K562 (cell line): Measurements from ENCODE around the gene NT5C2. TPM values are rescaled to one million over a fixed set of nuclear protein-coding genes. Genes with fewer than 3 reads are reported as not detected.

Experiments
- BACH1 ChIP-seq: fragments of 200-800 bp; sonication (Bioruptor generic); IDR thresholded peaks from 2 replicates; pipeline ENCODE4 v1.6.1; 2016; ENCODE audit warnings: missing genetic modification characterization, missing compliant biosample characterization
- CBX3 ChIP-seq, 2 experiments: IDR thresholded peaks; 1 replicate in 1 of 2; 2 replicates in 1 of 2; pipeline ENCODE4 v1.6.1; 2012; ENCODE audit warnings: inconsistent platforms in 2 of 2, low read length in 2 of 2, borderline replicate concordance in 1 of 2, control low read depth in 1 of 2
- CTCFL ChIP-seq: IDR thresholded peaks from 2 replicates; pipeline ENCODE4 v1.6.1; 2011; ENCODE audit warnings: borderline replicate concordance, low read depth, mild to moderate bottlenecking, moderate library complexity, low read length; ENCODE audit not compliant: insufficient read depth, poor library complexity, severe bottlenecking
- EP300 ChIP-seq: IDR thresholded peaks from 2 replicates; pipeline ENCODE4 v1.6.1; 2012; ENCODE audit warnings: low read length, improper control_type of control experiment
- ETS2 ChIP-seq: IDR thresholded peaks from 2 replicates; pipeline ENCODE4 v1.6.1; 2016; ENCODE audit warnings: borderline replicate concordance, missing genetic modification characterization, mild to moderate bottlenecking, moderate library complexity, missing compliant biosample characterization; ENCODE audit not compliant: poor library complexity, severe bottlenecking
- EWSR1 ChIP-seq: fragments of 450-650 bp; IDR thresholded peaks from 2 replicates; pipeline ENCODE4 v1.6.1; 2018; ENCODE audit warnings: borderline replicate concordance, mild to moderate bottlenecking, low read depth, moderate library complexity; ENCODE audit not compliant: partially characterized antibody
- FOXA1 ChIP-seq: fragments of 450-650 bp; IDR thresholded peaks from 2 replicates; pipeline ENCODE4 v1.6.1; 2016; ENCODE audit warnings: mild to moderate bottlenecking, borderline replicate concordance
- GATA2 ChIP-seq: sonication (generic); formaldehyde crosslinking; IDR thresholded peaks from 2 replicates; pipeline ENCODE4 v1.4.0; 2020; ENCODE audit warnings: mild to moderate bottlenecking, missing genetic modification reagents
- HDAC6 ChIP-seq: IDR thresholded peaks from 2 replicates; pipeline ENCODE4 v1.6.1; 2012; ENCODE audit warnings: low read depth, mild to moderate bottlenecking, control low read depth, inconsistent platforms, low read length, moderate library complexity
- IFI16 ChIP-seq: fragments of 250-450 bp; sonication (Bioruptor Pico); IDR thresholded peaks from 2 replicates; pipeline ENCODE4 v2.1.2; 2022; ENCODE audit warnings: mild to moderate bottlenecking, inconsistent platforms
- MAFK ChIP-seq: IDR thresholded peaks from 2 replicates; pipeline ENCODE4 v1.6.1; 2011; ENCODE audit warnings: low read length, improper control_type of control experiment
- NFE2 ChIP-seq: IDR thresholded peaks from 2 replicates; pipeline ENCODE4 v1.6.1; 2014; ENCODE audit warnings: antibody characterized with exemption, low read depth
- NONO ChIP-seq, 2 experiments: fragments of 200-400 bp in 1 of 2; fragments of 450-650 bp in 1 of 2; formaldehyde crosslinking in 1 of 2; IDR thresholded peaks; 2 replicates each; pipeline ENCODE4 v1.6.1; 2017; ENCODE audit warnings: low read depth in 2 of 2, mild to moderate bottlenecking in 2 of 2, moderate library complexity in 2 of 2, low read length in 1 of 2
- NR4A1 ChIP-seq, 2 experiments: fragments of 250-450 bp in 1 of 2; fragments of 450-650 bp in 1 of 2; sonication (Bioruptor Pico) in 1 of 2; IDR thresholded peaks; 2 replicates each; pipeline versions ENCODE4 v1.4.0 to v1.6.1; 2016 to 2020; ENCODE audit warnings: mild to moderate bottlenecking in 2 of 2, missing compliant biosample characterization in 1 of 2, missing genetic modification characterization in 1 of 2, moderate library complexity in 1 of 2
- PCBP1 ChIP-seq: fragments of 200-400 bp; formaldehyde crosslinking; IDR thresholded peaks from 2 replicates; pipeline ENCODE4 v1.6.1; 2018; ENCODE audit warnings: mild to moderate bottlenecking, low read depth, low read length; ENCODE audit not compliant: poor library complexity, severe bottlenecking
- PHTF2 ChIP-seq: fragments of 250-450 bp; sonication (Bioruptor Pico); IDR thresholded peaks from 2 replicates; pipeline ENCODE4 v1.5.0; 2021; ENCODE audit warnings: mild to moderate bottlenecking
- SRF ChIP-seq, 2 experiments: fragments of 250-450, 450-650 bp in 1 of 2; sonication (Bioruptor Pico) in 1 of 2; sonication (generic) in 1 of 2; formaldehyde crosslinking; IDR thresholded peaks; 2 replicates each; pipeline versions ENCODE4 v1.5.0 to v1.5.1; 2020 to 2022; ENCODE audit warnings: mild to moderate bottlenecking in 1 of 2, missing genetic modification reagents in 1 of 2
- ZBTB7A ChIP-seq: IDR thresholded peaks from 2 replicates; pipeline ENCODE4 v1.6.1; 2011; ENCODE audit warnings: low read depth, mild to moderate bottlenecking, low read length, moderate library complexity, borderline replicate concordance; ENCODE audit not compliant: control insufficient read depth
- ZKSCAN1 ChIP-seq: fragments of 150-350 bp; IDR thresholded peaks from 2 replicates; pipeline ENCODE4 v1.6.1; 2016; ENCODE audit warnings: low read depth, low read length
- ZNF277 ChIP-seq: fragments of 250-450 bp; sonication (Bioruptor Pico); IDR thresholded peaks from 2 replicates; pipeline ENCODE4 v1.8.0; 2022; ENCODE audit warnings: inconsistent platforms, mild to moderate bottlenecking, moderate library complexity, borderline replicate concordance
- ZNF511 ChIP-seq: sonication (generic); formaldehyde crosslinking; IDR thresholded peaks from 2 replicates; pipeline ENCODE4 v1.8.0; 2022; ENCODE audit warnings: mild to moderate bottlenecking, missing genetic modification reagents
- ZNF740 ChIP-seq, 3 experiments: fragments of 200-800 bp in 1 of 3; sonication (Bioruptor generic) in 1 of 3; sonication (generic) in 1 of 3; formaldehyde crosslinking in 1 of 3; IDR thresholded peaks; 2 replicates each; pipeline versions ENCODE4 v1.6.1 to v1.8.0; 2016 to 2022; ENCODE audit warnings: mild to moderate bottlenecking in 2 of 3, missing compliant biosample characterization in 2 of 3, missing genetic modification characterization in 2 of 3, missing genetic modification reagents in 1 of 3
- polyA plus RNA-seq, 8 experiments: library from polyadenylated mRNA; depleted of rRNA in 4 of 8; stranded (reverse) in 5 of 8; unstranded in 3 of 8; fragments of >200 nt; fragmentation: Nextera tagmentation in 2 of 8; fragmentation: Illumina TruSeq in 1 of 8; extraction: Ambion mirVana in 2 of 8; extraction: Trizol in 1 of 8; gene quantifications; 2 replicates each; pipeline versions ENCODE4 v1.2.1 to v1.2.3, GENCODE V29; 2011 to 2014; ENCODE audit warnings: inconsistent platforms in 1 of 8, missing spikeins in 1 of 8
- total RNA-seq, 7 experiments: library from RNA; depleted of rRNA in 6 of 7; stranded (reverse); fragments of >200 nt in 6 of 7; fragmentation: Illumina TruSeq in 2 of 7; extraction: Trizol in 2 of 7; gene quantifications; 2 replicates each; pipeline versions ENCODE4 v1.2.1 to v1.2.3, GENCODE V29; 2011 to 2021; ENCODE audit warnings: low replicate concordance in 1 of 7

The NT5C2 gene
- total and polyA plus RNA-seq, 9 of the 15 experiments (the other 6 are each of a cell fraction or from before 2014, with no cell fraction given), result 11.3 to 45.2 (median 27.7) TPM

- TF ChIP-seq ZNF740 (CRISPR knock-in tag; IDR thresholded peaks at IDR 0.05), result no peak
- no peak for TF ChIP-seq ZNF740 (tag; IDR thresholded peaks at IDR 0.05)
- TF ChIP-seq ZBTB7A, result 0 out of 2 replicates have a peak, but pooled peaks have one; percentile 76
- TF ChIP-seq NFE2, result no peak
- no peak for TF ChIP-seq HDAC6
- TF ChIP-seq ZNF277 (CRISPR knock-in tag), result no peak
- no peak for TF ChIP-seq FOXA1
- TF ChIP-seq SRF (CRISPR knock-in tag; IDR thresholded peaks at IDR 0.05), result no peak
- no peak for TF ChIP-seq CTCFL
- no peak for TF ChIP-seq PCBP1
- TF ChIP-seq NONO (IDR thresholded peaks at IDR 0.05; ENCODE audit: low read depth in 2 of 2, low read length in 1 of 2), result peak in 1 of 2 experiments; percentile 47; a peak in 1 of 4 replicates
- TF ChIP-seq ZNF511 (CRISPR knock-in tag), result no peak
- no peak for TF ChIP-seq ZKSCAN1
- TF ChIP-seq EP300, result no peak
- TF ChIP-seq GATA2 (CRISPR knock-in tag), result no peak
- TF ChIP-seq IFI16 (CRISPR knock-in tag), result no peak
- TF ChIP-seq PHTF2 (CRISPR knock-in tag), result no peak
- TF ChIP-seq EWSR1, result no peak
- no peak for TF ChIP-seq CBX3 (IDR thresholded peaks at IDR 0.05; ENCODE audit: borderline replicate concordance in 1 of 2, low read length in 2 of 2)
- TF ChIP-seq MAFK, result no peak
- no peak for TF ChIP-seq NR4A1 (CRISPR knock-in tag; IDR thresholded peaks at IDR 0.05)
- no peak for TF ChIP-seq NR4A1 (tag; IDR thresholded peaks at IDR 0.05)
- TF ChIP-seq BACH1 (tag), result no peak
- TF ChIP-seq ETS2 (tag), result no peak
Measured at GRCh38 chr10:103192451-103193106, 493 bp downstream of the NT5C2 start (continued).
